A549 (cell line): ENCODE data around the gene GSTM5. TPM values are rescaled to one million over a fixed set of nuclear protein-coding genes. Genes with fewer than 3 reads are reported as not detected.
A peak's percentile ranks its signal among the peaks of the same experiment; 100 is the strongest.
"Not testable (repeated sequence)": the region's sequence is repeated elsewhere in the genome, so short reads cannot be mapped to it uniquely, and the experiment has no call there.

Experiments used
- ATAC-seq, 2 experiments: fragments of 200-7000 bp in 1 of 2; fragments of >200 bp in 1 of 2; cut with Nextera tagmentation in 1 of 2; cut with Tn5 transposase in 1 of 2; 3 replicates each; pipeline versions ENCODE4 v1.8.0 to v1.9.1; 2018 to 2020; ENCODE audit warnings: mild to moderate bottlenecking in 1 of 2, moderate library complexity in 1 of 2
- CTCF ChIA-PET: fragments of 300-600 bp; sonication (Branson Sonifier 250); formaldehyde crosslinking; extraction: SDS; loops from one replicate; lab custom pipeline; 2021; ENCODE audit warnings: antibody characterized with exemption, inconsistent platforms; lab: Yijun Ruan, JAX
- POLR2A ChIA-PET: fragments of 350-600 bp; formaldehyde crosslinking; extraction: SDS; loops from one replicate; lab custom pipeline; 2021; ENCODE audit warnings: antibody characterized with exemption, inconsistent platforms; lab: Yijun Ruan, JAX
- DNase-seq, 2 experiments: peaks; one replicate each; pipeline versions ENCODE4 v3.0.0 to v3.0.0-alpha.2; 2011 to 2016; ENCODE audit warnings: low read depth in 1 of 2, low spot score in 1 of 2
- FAIRE-seq: peaks from 2 replicates; lab custom pipeline; 2011; peaks lifted over from hg19 to GRCh38; lab: Jason Lieb, UNC
- H3K27ac ChIP-seq, 2 experiments: fragments of >200 bp; sonication (Bioruptor Twin); formaldehyde crosslinking; 3 replicates each; pipeline ENCODE4 v1.5.1; 2016 to 2017
- H3K4me1 ChIP-seq: fragments of >200 bp; sonication (Bioruptor Twin); formaldehyde crosslinking; 3 replicates; pipeline ENCODE4 v1.6.1; 2016
- H3K4me2 ChIP-seq: fragments of >200 bp; sonication (Bioruptor Twin); formaldehyde crosslinking; 3 replicates; pipeline ENCODE4 v1.6.1; 2016
- H3K4me3 ChIP-seq: fragments of >200 bp; sonication (Bioruptor Twin); formaldehyde crosslinking; 3 replicates; pipeline ENCODE4 v1.5.1; 2016
- H3K9me3 ChIP-seq: fragments of >200 bp; sonication (Bioruptor Twin); formaldehyde crosslinking; 3 replicates; pipeline ENCODE4 v1.6.1; 2016
- BHLHE40 ChIP-seq: IDR thresholded peaks from 2 replicates; pipeline ENCODE4 v1.6.1; 2012; ENCODE audit warnings: low read depth, low read length, inconsistent platforms
- CEBPB ChIP-seq, 2 experiments: fragments of >200 bp in 1 of 2; sonication (Bioruptor Twin) in 1 of 2; formaldehyde crosslinking in 1 of 2; IDR thresholded peaks; 2 replicates each; pipeline ENCODE4 v1.6.1; 2012 to 2016
- FOSL2 ChIP-seq, 2 experiments: fragments of 450-650 bp in 1 of 2; fragments of >200 bp in 1 of 2; sonication (Bioruptor Twin) in 1 of 2; formaldehyde crosslinking; IDR thresholded peaks; 2 replicates each; pipeline versions ENCODE4 v1.5.0 to v1.6.1; 2016 to 2020; ENCODE audit warnings: mild to moderate bottlenecking in 1 of 2, moderate library complexity in 1 of 2
- HOXB13 ChIP-seq: fragments of 250-450 bp; sonication (Bioruptor Pico); IDR thresholded peaks from 2 replicates; pipeline ENCODE4 v1.5.0; 2020; ENCODE audit warnings: low read depth, mild to moderate bottlenecking, moderate library complexity
- JUNB ChIP-seq: fragments of >200 bp; sonication (Bioruptor Twin); formaldehyde crosslinking; IDR thresholded peaks from 2 replicates; pipeline ENCODE4 v1.6.1; 2016
- MAFK ChIP-seq: fragments of 450-650 bp; IDR thresholded peaks from 2 replicates; pipeline ENCODE4 v1.6.1; 2014; ENCODE audit not compliant: partially characterized antibody
- POLR2A ChIP-seq: IDR thresholded peaks from 2 replicates; pipeline ENCODE4 v1.6.1; 2012; ENCODE audit warnings: mild to moderate bottlenecking, low read length
- RARB ChIP-seq: fragments of 250-450 bp; sonication (Bioruptor Pico); IDR thresholded peaks from 2 replicates; pipeline ENCODE4 v1.8.0; 2021; ENCODE audit warnings: mild to moderate bottlenecking, moderate library complexity
- RNF2 ChIP-seq: fragments of 200-600 bp; sonication (generic); IDR thresholded peaks from 2 replicates; pipeline ENCODE4 v1.6.1; 2016; ENCODE audit warnings: low read depth, mild to moderate bottlenecking, antibody characterized with exemption, moderate library complexity, borderline replicate concordance
- ZC3H11A ChIP-seq: fragments of 450-650 bp; IDR thresholded peaks from 2 replicates; pipeline ENCODE4 v1.6.1; 2014; ENCODE audit warnings: antibody characterized with exemption, mild to moderate bottlenecking
- ZFP36 ChIP-seq: fragments of 450-650 bp; IDR thresholded peaks from 2 replicates; pipeline ENCODE4 v1.6.1; 2014; ENCODE audit warnings: borderline replicate concordance; ENCODE audit not compliant: partially characterized antibody
- WGBS: methylation state at CpG from one replicate; pipeline ENCODE4 v1.1.6; 2017; ENCODE audit errors: missing lambda C conversion rate; 5-methylcytosine and 5-hydroxymethylcytosine counted together
- polyA plus RNA-seq, 4 experiments: library from polyadenylated mRNA; depleted of rRNA in 3 of 4; stranded (reverse); fragments of >200 nt; fragmentation: RNase III in 1 of 4; extraction: RNeasy Plus Mini Kit Qiagen cat#74134 plus additional on column Dnase treatment in 1 of 4; gene quantifications; 2 replicates in 3 of 4; 3 replicates in 1 of 4; pipeline ENCODE4 v1.2.3, GENCODE V29; 2011 to 2017
- TF ChIP-seq, protein P1 (sequence below): fragments of >200 bp; sonication (Bioruptor Twin); formaldehyde crosslinking; IDR thresholded peaks from 3 replicates; pipeline ENCODE4 v1.6.1; 2016
- TF ChIP-seq, protein P2 (sequence below): fragments of 250-450 bp; sonication (Bioruptor Pico); IDR thresholded peaks from 2 replicates; pipeline ENCODE4 v1.5.0; 2021; ENCODE audit warnings: mild to moderate bottlenecking, moderate library complexity, borderline replicate concordance
- TF ChIP-seq, protein P3 (sequence below): fragments of 150-350 bp; IDR thresholded peaks from 2 replicates; pipeline ENCODE4 v1.6.1; 2014; ENCODE audit warnings: low read depth, mild to moderate bottlenecking, low read length

The GSTM5 gene
- polyA plus RNA-seq, 2 of the 4 experiments (the other 2 are of a cell fraction): not detected

DNA sequence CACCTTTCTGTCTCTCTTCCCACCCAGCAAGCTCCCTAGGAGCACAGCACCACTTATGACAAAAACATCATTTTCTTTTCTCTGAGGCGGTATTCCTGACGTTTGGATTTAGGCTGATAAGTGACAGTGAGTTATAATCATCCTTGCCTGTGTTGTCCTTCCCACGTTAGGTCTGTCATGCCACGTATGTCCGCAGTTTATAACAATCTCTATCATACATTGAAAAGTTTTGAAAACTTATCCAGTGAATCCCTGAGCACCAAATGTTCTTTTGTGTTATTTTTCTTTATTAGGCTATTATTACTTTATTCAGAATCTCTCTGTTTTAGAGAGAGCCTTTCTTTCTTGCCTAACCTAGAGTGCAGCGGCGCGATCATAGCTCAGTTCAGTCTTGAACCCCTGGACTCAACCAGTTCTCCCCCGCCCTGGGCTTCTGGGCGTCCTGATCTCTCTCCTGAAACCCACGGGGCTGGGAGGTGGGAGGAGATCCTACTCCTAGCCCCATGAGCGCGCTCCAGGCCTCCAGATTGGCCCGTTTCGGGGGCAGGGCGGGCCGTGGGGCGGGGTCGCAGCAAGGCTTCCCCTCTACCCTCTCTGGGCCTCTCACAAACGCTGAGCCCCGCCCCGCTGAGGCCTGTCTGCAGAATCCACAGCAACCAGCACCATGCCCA is 44.5 kb upstream of the GSTM5 start, which contains the start of gene GSTM2:
Gene GSTM2, plus strand, starts transcription at position 606 of the 671 bp plus-strand sequence. Its CDS starts 59 bp downstream, at position 665.
- CTCF ChIA-PET: interaction anchor here (1.5 to 1.6 kb wide), 3 partner anchors 10 to 317 kb away, joined by 3 to 4 read pairs (median 4); partner anchors contain the start of gene AHCYL1
- no peaks in the 10 kb centered on the region for H3K9me3 ChIP-seq
- ATAC-seq: peak; percentile 90 to 100
- no peak for TF ChIP-seq ZFP36
- TF ChIP-seq, all 56 proteins: peak for 0
- Histone ChIP-seq H3K4me3 (no peak within 1 kb of the TSS; the same call in 2 of the 3 replicates), H3K27ac (no peak within 1 kb of the TSS), H3K4me2 (peak within 1 kb of the TSS; percentile 39), H3K4me1 (peaks cover 4% of the 10 kb centered on the region; the same call in 1 of the 3 replicates)
- peak in 1 of 2 experiments; percentile 39 for DNase-seq
- no peak for FAIRE-seq
- 47% methylated on average over 8 of the region's 22 CpGs for WGBS
- POLR2A ChIA-PET: no interaction called here

DNA sequence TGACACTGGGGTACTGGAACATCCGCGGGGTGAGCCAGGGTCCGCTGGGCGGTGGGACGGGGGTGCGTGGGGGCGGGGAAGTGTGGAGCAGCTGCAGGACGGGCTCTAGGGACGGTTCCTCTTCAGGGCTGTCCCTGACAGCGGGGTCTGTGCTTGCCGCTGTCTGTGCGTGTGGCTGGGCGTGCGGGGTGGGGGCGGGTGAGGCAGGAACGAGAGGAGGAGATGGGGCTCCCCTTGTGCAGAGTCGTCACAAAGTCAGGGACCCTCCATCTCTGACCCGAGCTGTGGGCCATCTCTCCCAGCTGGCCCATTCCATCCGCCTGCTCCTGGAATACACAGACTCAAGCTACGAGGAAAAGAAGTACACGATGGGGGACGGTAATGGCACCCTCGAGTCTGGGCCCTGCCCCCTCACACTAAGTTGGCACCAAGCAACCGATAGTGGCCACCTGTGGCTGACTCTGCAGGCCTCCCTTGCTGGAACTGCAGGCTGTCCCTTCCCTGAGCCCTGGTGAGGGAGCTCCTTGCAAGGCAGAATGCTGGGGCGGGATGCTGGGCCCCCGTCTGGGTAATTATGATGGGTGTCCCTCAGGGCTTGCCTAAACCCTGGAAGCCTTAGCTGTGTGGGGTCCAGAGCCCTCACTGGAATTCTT is 43.8 kb upstream of the GSTM5 start:
- DNase-seq (no peak), ATAC-seq (peak in 1 of 2 experiments; percentile 12; a peak in 3 of 6 replicates), FAIRE-seq (no peak)
- Histone ChIP-seq H3K9me3 (no peaks in the 10 kb centered on the region), H3K27ac (no peak overlapping the region), H3K4me1 (peaks cover 4% of the 10 kb centered on the region; the same call in 1 of the 3 replicates), H3K4me2 (peak overlapping the region; percentile 39), H3K4me3 (no peak overlapping the region; the same call in 2 of the 3 replicates)
- 88% methylated on average over 10 of the region's 26 CpGs for WGBS
- no peak for TF ChIP-seq RNF2
- TF ChIP-seq BHLHE40: no peak
- TF ChIP-seq ZC3H11A: no peak
- TF ChIP-seq POLR2A: no peak
- TF ChIP-seq, protein P1, sequence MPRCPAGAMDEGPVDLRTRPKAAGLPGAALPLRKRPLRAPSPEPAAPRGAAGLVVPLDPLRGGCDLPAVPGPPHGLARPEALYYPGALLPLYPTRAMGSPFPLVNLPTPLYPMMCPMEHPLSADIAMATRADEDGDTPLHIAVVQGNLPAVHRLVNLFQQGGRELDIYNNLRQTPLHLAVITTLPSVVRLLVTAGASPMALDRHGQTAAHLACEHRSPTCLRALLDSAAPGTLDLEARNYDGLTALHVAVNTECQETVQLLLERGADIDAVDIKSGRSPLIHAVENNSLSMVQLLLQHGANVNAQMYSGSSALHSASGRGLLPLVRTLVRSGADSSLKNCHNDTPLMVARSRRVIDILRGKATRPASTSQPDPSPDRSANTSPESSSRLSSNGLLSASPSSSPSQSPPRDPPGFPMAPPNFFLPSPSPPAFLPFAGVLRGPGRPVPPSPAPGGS: no peak
- no peak for TF ChIP-seq HOXB13 (CRISPR knock-in tag)
- TF ChIP-seq, protein P2, sequence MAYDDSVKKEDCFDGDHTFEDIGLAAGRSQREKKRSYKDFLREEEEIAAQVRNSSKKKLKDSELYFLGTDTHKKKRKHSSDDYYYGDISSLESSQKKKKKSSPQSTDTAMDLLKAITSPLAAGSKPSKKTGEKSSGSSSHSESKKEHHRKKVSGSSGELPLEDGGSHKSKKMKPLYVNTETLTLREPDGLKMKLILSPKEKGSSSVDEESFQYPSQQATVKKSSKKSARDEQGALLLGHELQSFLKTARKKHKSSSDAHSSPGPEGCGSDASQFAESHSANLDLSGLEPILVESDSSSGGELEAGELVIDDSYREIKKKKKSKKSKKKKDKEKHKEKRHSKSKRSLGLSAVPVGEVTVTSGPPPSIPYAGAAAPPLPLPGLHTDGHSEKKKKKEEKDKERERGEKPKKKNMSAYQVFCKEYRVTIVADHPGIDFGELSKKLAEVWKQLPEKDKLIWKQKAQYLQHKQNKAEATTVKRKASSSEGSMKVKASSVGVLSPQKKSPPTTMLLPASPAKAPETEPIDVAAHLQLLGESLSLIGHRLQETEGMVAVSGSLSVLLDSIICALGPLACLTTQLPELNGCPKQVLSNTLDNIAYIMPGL (CRISPR knock-in tag): no peak
- no peak for TF ChIP-seq RARB (CRISPR knock-in tag)
- ChIA-PET CTCF (interaction anchor here (0.5 to 1.6 kb wide), 3 partner anchors 11 to 136 kb away, joined by 3 to 4 read pairs (median 4); no protein-coding TSS in a partner anchor), POLR2A (no interaction called here)

DNA sequence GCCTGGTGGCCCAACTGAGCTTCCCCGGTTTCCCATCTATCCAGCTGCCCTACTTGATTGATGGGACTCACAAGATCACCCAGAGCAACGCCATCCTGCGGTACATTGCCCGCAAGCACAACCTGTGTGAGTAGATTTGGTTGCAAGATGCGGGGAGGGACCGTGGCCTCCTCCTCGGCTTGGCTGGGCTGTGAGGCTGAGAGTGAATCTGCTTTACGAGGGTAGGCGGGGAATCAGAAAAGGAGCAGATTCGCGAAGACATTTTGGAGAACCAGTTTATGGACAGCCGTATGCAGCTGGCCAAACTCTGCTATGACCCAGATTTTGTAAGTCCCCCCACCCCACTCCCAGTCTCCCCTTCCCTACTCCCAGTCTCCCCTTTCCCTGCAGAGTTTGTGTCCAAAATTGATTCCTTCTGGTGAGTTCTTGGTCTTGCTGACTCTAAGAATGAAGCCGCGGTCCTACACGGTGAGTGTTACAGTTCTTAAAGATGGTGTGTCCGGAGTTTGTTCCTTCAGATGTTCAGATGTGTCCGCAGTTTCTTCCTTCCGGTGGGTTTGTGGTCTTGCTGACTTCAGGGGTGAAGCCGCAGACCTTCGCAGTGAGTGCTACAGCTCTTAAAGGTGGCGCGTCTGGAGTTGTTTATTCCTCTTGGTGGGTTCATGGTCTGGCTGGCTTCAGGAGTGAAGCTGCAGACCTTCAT is 42.7 kb upstream of the GSTM5 start:
- Histone ChIP-seq H3K27ac (no peak overlapping the region), H3K4me2 (no peak overlapping the region), H3K9me3 (no peaks in the 10 kb centered on the region), H3K4me3 (no peak overlapping the region), H3K4me1 (no peaks in the 10 kb centered on the region)
- TF ChIP-seq MAFK (no peak), ZFP36 (no peak), CEBPB (IDR thresholded peaks at IDR 0.05) (no peak), RNF2 (no peak), FOSL2 (IDR thresholded peaks at IDR 0.05) (no peak), FOSL2 (CRISPR knock-in tag; IDR thresholded peaks at IDR 0.05) (no peak), HOXB13 (CRISPR knock-in tag) (no peak), JUNB (no peak)
- TF ChIP-seq, protein P3, sequence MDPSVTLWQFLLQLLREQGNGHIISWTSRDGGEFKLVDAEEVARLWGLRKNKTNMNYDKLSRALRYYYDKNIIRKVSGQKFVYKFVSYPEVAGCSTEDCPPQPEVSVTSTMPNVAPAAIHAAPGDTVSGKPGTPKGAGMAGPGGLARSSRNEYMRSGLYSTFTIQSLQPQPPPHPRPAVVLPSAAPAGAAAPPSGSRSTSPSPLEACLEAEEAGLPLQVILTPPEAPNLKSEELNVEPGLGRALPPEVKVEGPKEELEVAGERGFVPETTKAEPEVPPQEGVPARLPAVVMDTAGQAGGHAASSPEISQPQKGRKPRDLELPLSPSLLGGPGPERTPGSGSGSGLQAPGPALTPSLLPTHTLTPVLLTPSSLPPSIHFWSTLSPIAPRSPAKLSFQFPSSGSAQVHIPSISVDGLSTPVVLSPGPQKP: no peak
- ATAC-seq: no peak
- no peak for FAIRE-seq
- WGBS: 93% methylated on average over 21 of the region's 22 CpGs
- ChIA-PET POLR2A (no interaction called here), CTCF (no interaction called here)
- DNase-seq: no peak

DNA sequence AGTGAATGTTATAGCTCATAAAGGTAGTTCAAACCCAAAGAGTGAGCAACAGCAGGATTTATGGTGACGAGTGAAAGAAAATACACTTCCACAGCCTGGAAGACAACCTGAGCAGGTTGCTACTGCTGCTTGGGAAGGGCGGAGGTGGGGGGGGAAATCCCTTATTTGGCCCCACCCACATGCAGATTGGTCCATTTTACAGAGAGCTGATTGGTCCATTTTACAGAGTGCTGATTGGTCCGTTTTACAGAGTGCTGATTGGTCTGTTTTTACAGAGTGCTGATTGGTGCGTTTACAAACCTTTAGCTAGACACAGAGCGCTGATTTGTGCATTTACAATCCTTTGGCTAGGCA is 42.1 kb upstream of the GSTM5 start:
- H3K4me3 ChIP-seq, CTCF ChIA-PET, H3K4me1 ChIP-seq, ATAC-seq, H3K9me3 ChIP-seq, DNase-seq, H3K27ac ChIP-seq, FAIRE-seq, H3K4me2 ChIP-seq: not testable (repeated sequence)
- POLR2A ChIA-PET: interaction anchor here (0.6 kb wide), 1 partner anchor 50 kb away, joined by 3 read pairs; no protein-coding TSS in a partner anchor
- 81% methylated on average over 5 of the region's 5 CpGs for WGBS
